NCI-H2196 treated with DMSO at 0.1 percent for 48 hours (cell line): ENCODE measurements around the gene KLRD1.
"Not testable (repeated sequence)": the region's sequence is repeated elsewhere in the genome, so short reads cannot be mapped to it uniquely, and the experiment has no call there.

Experiments
- DNase-seq: peaks from one replicate; lab custom pipeline; 2025; ENCODE audit not compliant: unreplicated experiment; lab: John Stamatoyannopoulos, UW

KLRD1 gene

DNA sequence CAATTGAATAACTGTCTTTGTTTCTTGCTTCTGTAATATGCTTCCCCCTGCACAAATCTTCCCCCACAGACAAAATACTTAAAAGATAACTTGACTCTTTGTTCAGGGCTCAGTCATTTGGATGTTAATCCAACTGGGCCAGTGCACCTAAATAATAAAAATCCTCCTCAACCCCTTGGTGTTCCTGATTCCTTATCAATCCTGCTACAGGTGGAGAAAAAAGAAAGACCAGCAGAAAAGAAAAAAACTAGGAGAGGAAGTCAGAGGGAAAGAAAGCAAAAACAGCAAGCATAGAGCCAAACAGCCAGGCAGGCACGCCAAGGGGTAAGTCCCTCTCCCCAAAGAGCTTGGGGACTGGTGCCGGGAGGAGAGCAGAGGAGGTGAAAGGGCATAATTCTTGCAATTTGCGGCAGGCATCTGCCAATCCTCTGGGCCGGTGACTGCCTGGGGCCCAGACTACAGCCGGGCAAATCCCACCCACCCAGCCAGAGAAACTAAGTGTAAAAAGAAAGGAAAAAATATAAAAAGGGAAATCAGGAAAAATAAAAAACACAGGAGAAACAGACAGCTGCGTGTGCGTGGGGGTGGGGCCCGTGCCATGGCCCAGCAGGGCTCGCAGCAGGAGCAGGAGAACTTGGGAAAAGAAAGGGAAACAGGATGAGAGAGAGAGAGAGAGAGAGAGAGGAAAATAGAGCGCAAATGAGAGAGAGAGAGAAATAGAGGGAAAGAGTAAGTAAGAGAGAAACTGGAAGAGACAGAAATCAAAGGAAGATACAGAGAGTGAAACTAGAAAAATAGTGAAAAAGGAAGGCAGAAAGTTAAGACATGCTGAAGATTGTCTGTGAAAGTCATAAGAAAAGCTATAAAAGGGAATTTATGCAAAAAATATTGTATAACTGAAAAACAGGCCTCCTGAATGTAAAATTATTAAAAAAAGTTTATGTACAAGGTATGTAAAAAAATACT is 60.8 kb downstream of the KLRD1 start:
- no peak for DNase-seq

DNA sequence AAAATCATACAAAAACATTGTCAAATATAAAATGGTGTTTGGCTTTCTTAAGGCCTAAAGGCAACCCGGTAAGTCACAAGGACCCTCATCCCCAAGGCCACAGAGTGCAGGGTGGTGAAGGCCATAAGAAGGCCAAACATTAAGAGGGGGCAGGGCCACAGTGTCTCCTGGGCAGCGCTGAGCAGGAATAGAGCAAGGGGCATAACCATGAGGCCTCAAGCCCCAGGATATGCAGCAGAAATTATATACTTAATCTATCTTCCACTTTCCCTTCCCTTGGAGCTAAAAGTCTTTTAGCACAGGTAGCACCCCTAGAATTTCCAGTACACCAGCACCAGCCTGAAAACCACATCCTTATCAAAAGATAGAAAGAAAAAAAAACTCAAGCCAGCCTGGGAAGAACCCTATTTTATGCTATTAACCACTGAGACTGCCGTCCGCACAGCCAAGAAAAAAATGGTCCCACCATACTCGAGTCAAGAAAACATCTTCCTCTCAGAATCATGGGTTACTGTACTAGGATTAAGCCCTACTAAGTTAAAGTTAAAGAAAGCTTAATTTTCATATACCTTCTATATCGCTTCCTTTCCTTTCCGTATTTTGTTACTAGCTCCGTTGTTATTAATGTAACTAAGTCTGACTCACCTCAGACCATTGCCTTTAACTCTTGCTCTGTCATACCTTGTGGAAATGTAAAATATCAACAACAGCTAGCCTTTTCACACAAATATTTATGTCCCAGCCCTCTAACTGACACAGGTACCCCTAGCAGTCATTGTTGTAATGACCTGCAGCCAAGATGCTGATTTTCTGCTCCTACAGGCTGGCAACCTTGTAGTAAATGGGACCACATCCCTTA is 62.1 kb downstream of the KLRD1 start:
- no peak for DNase-seq

DNA sequence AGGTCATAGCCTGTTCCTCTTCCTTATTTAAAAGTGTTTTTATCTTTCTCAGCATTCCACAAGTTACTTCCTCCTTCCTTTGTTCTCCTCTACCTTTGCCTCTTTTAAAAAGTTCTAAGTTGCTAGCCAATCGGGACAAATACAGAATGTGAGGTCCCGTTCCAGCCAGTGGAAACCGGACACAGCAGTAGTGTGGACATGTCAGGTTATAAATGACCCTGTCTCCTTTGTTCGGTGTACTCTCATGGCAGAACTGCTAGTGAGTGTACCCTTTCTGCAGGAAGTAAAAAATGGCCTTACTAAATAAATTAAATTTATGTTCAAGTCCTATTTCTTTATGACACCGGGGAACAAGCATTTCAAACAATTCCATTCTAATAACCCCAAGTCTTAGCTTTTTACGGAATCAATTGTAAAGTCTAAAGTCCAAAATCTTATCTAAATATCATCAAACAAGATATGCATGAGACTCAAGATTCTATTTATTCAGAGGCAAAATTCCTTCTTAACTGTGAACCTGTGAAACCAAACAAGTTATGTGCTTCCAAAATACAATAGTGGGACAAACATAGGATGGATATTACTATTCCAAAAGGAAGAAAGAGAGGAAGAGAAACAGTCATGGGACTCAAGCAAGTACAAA is 64.3 kb downstream of the KLRD1 start:
- not testable (repeated sequence) for DNase-seq

DNA sequence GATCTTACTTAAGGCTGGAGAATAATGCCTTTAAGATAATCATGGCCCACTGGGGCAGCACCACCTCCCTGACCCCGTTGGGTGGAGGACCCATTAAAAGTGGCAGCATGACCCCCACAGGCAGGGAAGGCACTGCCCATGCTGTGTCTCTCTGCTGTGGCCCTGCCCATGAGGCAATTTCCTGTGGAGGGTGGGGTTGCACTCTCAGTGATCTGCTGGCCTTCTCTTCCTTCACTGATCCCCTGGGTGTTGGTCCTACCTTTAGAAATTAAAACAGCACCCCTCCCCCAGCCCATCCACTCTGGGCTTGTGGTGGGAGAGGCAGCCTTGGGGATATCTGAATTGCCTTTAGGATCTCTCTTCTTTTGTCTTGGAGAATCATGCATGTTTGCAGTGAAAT is 64.9 kb downstream of the KLRD1 start:
- DNase-seq: no peak

DNA sequence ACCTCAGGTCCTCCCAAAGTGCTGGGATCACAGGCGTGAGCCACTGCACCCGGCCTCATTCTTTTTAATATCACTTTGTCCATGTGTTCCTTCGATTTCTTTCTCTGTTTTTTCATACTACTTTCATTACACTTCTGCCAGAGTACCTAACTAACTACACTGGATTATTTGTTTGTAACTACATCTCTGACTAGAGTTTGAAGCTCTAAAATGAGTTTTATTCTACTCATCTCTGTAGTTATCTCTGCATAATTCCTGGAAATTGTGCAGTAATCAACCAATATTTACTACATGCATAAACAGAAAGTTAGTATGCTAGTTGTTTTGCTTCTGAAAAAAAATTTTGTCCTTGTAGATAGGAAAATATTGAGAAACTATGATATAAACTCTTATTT is 67.0 kb downstream of the KLRD1 start:
- DNase-seq: no peak

DNA sequence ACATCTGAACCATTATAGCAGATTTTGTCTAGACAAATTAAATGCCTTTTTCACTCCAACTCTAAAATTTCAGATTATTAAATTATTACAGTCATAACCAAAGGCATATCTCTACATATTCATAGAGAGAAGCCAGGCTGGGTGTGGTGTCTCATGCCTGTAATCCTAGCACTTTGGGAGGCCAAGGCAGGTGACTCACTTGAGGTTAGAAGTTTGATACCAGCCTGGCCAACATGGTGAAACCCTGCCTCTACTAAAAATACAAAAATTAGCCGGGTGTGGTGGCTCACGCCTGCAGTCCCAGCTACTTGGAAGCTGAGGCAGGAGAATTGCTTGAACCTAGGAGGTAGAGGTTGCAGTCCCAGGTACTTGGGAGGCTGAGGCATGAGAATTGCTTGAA is 71.1 kb downstream of the KLRD1 start:
- not testable (repeated sequence) for DNase-seq
